ENCODE results near the gene PASK. TPM values are rescaled to one million over a fixed set of nuclear protein-coding genes. Genes with fewer than 3 reads are reported as not detected.

The PASK gene
- total RNA-seq, 2 experiments from 2014 or later: 26.8 to 84.3 TPM

GRCh38 chr2:241126201-241126611, 23.1 kb downstream of the PASK start:
- Histone ChIP-seq H2AFZ (ENCODE audit: low read length) (no peak overlapping the region), H4K20me1 (ENCODE audit: insufficient read depth, low read length) (no peaks in the 10 kb centered on the region), H3K9me3 (ENCODE audit: low read length) (no peaks in the 10 kb centered on the region), H3K9me2 (ENCODE audit: insufficient read depth, low read length) (no peaks in the 10 kb centered on the region), H3K4me3 (ENCODE audit: low read depth, low read length, poor library complexity, severe bottlenecking) (no peak overlapping the region), H3K4me1 (ENCODE audit: insufficient read depth, low read length, poor library complexity, severe bottlenecking) (no peaks in the 10 kb centered on the region), H3K4me2 (ENCODE audit: low read length) (no peak overlapping the region), H3K36me3 (ENCODE audit: insufficient read depth, low read length) (peaks cover 49% of the 10 kb centered on the region), H3K27ac (ENCODE audit: low read depth, low read length, poor library complexity, severe bottlenecking) (no peak overlapping the region), H3K79me2 (ENCODE audit: insufficient read depth, low read depth, low read length) (no peaks in the 10 kb centered on the region)
- ChIA-PET POLR2A (no interaction called here), CTCF (ENCODE audit: unreplicated experiment) (no interaction called here)
- intact Hi-C loops (cut with micrococcal nuclease; ENCODE audit: unreplicated experiment): no loop called here
- no TSS peak for BruUV-seq (replicated peaks)
- TF ChIP-seq EZH2phosphoT487 (IDR thresholded peaks at IDR 0.05; ENCODE audit: borderline replicate concordance, low read depth, low read length) (no peak), CTCF (conservative IDR thresholded peaks at IDR 0.05; ENCODE audit: low read length) (no peak)
- no peak for DNase-seq (ENCODE audit: low spot score)

GRCh38 chr2:241125626-241126025, 23.6 kb downstream of the PASK start:
- no peak overlapping the region for H3K27ac ChIP-seq (ENCODE audit: low read depth, low read length, poor library complexity, severe bottlenecking)
- DNase-seq (ENCODE audit: low spot score): no peak

More at GRCh38 chr2:241125626-241126025, 23.6 kb downstream of the PASK start:
- Histone ChIP-seq H3K36me3 (ENCODE audit: insufficient read depth, low read length) (peaks cover 55% of the 10 kb centered on the region), H3K4me3 (ENCODE audit: low read depth, low read length, poor library complexity, severe bottlenecking) (no peak overlapping the region), H3K79me2 (ENCODE audit: insufficient read depth, low read depth, low read length) (no peaks in the 10 kb centered on the region), H4K20me1 (ENCODE audit: insufficient read depth, low read length) (no peaks in the 10 kb centered on the region), H2AFZ (ENCODE audit: low read length) (no peak overlapping the region), H3K4me1 (ENCODE audit: insufficient read depth, low read length, poor library complexity, severe bottlenecking) (no peaks in the 10 kb centered on the region), H3K9me2 (ENCODE audit: insufficient read depth, low read length) (no peaks in the 10 kb centered on the region), H3K4me2 (ENCODE audit: low read length) (no peak overlapping the region), H3K9me3 (ENCODE audit: low read length) (0 out of 2 replicates have a peak, but pooled peaks cover 3% of the 10 kb centered on the region)
- POLR2A ChIA-PET: interaction anchor here (0.6 kb wide), 1 partner anchor 71 kb away, joined by 4 read pairs; no protein-coding TSS in a partner anchor
- TF ChIP-seq EZH2phosphoT487 (IDR thresholded peaks at IDR 0.05; ENCODE audit: borderline replicate concordance, low read depth, low read length) (no peak), CTCF (conservative IDR thresholded peaks at IDR 0.05; ENCODE audit: low read length) (no peak)
- intact Hi-C loops (cut with micrococcal nuclease; ENCODE audit: unreplicated experiment): no loop called here
- CTCF ChIA-PET (ENCODE audit: unreplicated experiment): no interaction called here
- BruUV-seq (replicated peaks): no TSS peak
